GM21619 (cell line): ENCODE data around the gene CADPS2.
A peak's percentile ranks its signal among the peaks of the same experiment; 100 is the strongest.

Source experiments
- ATAC-seq: cut with Tn5 transposase; IDR thresholded peaks from one replicate; pipeline ENCODE4 v1.9.1; 2021; ENCODE audit not compliant: unreplicated experiment

The CADPS2 gene

DNA sequence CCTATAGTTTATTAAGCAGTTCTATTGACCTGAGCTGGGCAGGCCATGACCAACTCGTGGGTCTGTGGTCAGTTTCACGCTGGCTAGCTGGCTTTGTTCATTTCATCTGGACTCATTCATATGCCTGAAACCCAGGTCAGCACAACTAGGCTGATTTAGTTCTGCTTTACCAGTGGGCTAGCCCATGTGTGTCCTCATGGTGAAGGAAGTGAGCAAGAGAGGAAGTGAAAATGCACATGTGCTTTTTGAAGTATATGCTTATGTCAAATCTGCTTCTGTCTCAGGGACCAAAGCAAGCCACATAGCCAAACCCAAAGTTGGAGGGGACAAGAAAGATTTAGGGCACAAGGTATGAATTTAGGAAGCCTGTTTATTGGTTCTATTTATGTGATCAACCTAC is 341.8 kb downstream of the CADPS2 start:
- ATAC-seq = peak; percentile 90

GRCh38 chr7:122543891-122544290 is 342.4 kb downstream of the CADPS2 start:
- ATAC-seq = no peak

GRCh38 chr7:122543166-122543565 is 343.1 kb downstream of the CADPS2 start:
- ATAC-seq = no peak

DNA sequence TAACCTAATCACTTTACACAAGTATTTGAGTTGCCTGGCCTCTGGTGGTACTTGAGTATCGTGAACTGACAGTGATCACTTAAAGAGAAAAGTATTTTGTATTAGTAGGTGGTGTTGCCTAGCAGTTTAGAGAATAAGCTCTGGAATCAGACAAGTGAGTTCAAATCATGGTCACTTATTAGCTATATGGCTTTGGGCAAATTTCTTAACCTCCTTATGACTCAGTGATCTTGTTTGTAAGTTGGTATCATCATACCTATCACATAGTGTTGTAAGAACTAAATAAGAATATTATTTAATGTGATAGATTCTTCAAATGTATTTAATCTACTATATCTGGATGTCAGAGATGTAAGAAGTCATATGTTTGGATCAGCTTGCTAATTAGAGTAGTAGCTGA is 351.2 kb downstream of the CADPS2 start:
- ATAC-seq = no peak

GRCh38 chr7:122532406-122533269 is 353.6 kb downstream of the CADPS2 start:
- no peak for ATAC-seq

DNA sequence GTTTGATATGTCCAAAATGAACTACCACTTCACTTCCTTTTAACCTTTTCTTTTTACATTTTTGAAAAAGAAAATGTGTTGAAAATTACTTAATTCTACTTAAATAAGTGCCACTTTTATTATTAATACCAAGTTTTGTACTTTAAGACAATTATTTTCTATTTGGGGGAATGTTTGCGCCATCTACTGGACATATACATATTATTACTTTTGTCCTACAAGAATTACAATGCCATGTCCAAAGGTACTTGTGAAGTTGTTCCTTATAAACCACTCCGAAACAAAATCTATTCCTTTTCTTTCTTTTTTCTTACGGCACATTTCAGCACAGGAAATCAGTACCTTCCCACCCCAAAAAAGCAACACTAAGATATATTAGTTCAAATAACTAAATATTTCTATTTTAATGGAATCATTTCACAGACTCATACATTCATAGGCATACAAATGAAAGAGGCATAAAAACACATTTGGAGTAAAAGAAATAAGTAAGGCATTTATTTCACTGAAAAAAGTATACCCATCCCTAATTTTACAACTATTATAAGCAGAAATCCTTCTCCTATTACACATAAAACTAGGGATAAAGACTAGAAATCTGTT is 357.3 kb downstream of the CADPS2 start:
- no peak for ATAC-seq

- no peak for ATAC-seq
Measured at GRCh38 chr7:122525355-122525754, 360.9 kb downstream of the CADPS2 start.

DNA sequence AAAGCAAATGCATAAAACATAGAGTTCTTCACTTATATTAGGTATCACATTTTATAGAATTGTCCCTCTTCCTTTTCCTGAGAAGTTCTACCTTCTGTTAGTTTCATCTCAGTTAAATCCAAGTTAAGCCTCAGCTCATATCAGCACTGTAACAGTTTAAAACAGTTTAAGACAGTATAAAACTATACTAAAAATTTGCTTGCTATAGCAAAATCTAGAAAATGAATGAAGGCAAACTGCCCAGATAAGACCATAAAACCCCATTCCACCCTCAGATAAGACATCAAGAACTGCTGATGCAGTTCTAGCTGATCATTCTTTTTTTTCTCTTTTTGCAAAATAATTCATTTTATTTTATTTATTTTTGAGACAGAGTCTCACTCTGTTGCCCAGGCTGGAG is 364.5 kb downstream of the CADPS2 start:
- ATAC-seq = no peak

DNA sequence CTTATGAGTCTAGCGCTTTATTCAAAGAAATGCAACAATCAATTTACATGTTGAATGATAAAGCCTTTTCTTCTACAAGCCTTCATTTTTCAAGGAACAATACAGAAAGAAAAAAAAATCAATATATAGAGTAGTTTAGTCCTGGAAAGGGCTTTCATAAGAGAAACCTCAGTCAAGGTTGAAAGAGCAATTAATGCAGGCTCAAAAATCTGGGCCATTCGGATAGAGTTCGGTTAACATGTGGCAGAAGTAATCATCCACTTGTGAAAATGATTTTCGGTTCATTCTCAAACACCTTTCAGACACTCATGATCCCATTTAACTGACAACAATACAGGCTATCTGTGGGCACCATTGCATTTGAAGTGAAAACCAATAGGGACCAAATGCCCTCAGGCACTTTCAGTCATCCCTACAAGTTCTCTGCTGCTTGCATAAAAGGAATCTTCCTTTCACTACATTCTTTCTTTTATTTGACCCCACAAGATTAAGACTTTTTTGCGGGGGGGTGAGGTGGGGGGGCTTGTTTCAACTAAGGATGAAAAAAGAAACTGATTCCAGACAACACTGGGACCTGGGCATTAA is 365.2 kb downstream of the CADPS2 start:
- ATAC-seq = no peak

DNA sequence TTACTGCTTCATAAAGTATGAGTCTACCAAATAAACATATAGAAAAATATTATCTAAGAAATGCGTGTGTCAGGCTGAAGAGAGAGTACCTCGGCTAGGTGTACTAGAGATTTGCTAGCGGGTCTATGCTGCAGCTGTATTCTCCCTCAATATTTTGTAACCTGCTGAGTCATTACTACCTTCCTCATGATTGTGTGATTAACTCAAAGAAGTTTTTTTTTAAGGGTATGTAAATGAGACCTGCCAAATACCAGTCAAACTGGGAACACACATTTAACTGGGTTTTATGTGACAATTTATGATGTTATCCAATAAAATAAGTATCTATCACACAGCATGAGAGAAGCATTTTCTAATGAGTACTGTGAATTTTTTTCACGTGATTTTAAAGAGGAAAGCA is 367.8 kb downstream of the CADPS2 start:
- no peak for ATAC-seq

DNA sequence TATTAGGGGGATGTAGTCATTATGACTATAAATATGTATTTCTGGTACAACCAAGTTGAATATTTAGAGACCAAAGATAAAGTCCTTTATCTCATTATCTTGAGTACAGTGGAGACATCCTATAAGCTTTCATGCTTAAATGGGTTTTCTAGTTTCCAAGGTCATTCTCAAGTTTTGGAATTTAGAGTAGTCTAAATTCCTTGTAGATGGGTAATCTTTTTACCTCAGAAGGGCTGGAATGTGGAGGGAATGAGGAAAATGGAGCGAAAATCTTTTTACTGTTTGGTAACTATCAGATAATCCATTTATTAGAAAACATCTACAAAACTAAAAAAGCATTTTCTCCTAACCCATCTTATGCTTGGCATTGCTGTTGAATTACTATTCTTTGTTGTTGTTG is 368.7 kb downstream of the CADPS2 start:
- ATAC-seq = no peak

- no peak for ATAC-seq
Measured at GRCh38 chr7:122515404-122515803, 370.9 kb downstream of the CADPS2 start.

- no peak for ATAC-seq
Measured at GRCh38 chr7:122511268-122511667, 375.0 kb downstream of the CADPS2 start.

DNA sequence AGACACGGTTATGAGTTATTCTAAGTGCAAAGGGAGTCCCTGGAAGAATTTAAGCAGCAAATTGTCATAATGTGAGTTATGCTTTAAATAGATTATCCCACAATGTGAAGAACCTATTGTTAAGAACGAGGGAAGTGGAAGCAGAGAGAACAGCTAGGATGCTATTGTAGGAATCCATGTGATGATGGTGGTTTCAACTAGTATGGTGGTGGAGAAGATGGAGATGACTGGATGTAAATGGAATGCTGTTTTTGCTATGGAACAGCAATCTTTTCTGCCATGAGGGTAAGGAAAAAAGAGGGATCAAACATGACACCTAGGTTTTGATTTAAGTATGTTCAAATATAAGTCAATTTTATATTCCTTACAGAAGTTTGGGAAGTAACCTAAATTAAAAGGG is 378.7 kb downstream of the CADPS2 start:
- no peak for ATAC-seq

DNA sequence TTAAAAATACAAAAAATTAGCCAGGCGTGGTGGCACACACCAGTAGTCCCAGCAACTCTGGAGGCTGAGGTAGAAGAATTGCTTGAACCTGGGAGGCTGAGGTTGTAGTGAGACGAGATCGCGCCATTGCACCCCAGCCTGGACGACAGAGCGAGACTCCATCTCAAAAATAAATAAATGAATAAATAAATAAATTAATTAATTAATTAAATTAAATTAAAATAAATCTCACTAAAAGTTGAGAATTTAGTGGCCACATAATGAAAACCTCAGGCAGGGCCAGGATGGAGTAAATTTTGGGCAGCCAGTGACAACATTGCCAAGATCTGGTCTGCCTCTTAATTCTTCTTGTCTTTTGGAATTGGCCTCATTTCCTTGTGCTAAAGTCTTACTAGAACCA is 394.3 kb downstream of the CADPS2 start:
- ATAC-seq = no peak

DNA sequence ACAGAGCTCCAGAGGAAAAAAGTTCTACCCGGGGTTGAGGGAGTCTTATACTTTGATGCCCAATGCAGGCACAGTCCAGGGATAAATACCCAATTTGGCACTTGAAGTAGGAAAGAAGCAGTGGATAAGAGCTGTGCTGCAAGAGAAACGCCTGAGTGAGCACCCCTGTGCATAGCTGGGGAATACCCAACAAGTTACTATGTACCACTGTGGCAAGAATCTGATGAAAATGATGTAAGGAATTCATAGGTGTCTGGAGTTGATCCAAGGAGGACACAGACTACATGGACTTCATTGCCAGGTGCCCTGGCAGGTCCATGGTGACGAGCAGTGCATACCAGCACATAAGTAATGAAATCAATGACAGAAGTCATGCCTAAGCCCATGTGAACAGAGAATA is 398.0 kb downstream of the CADPS2 start:
- no peak for ATAC-seq

DNA sequence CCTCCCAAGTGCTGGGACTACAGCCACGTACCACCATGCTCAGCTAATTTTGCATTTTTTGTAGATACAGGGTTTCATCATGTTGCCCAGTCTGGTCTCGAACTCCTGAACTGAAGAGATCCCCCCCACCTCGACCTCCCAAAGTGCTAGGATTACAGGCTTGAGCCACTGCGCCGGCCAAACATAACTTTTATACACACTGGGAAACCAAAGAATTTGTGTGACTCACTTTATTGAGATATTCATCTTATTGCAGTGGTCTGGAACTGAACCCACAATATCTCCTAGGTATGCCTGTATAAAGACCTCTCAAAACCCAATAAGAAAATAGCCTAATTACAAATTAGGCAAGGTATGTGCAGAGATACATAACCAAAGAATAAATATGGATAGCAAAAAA is 399.1 kb downstream of the CADPS2 start:
- ATAC-seq = no peak

DNA sequence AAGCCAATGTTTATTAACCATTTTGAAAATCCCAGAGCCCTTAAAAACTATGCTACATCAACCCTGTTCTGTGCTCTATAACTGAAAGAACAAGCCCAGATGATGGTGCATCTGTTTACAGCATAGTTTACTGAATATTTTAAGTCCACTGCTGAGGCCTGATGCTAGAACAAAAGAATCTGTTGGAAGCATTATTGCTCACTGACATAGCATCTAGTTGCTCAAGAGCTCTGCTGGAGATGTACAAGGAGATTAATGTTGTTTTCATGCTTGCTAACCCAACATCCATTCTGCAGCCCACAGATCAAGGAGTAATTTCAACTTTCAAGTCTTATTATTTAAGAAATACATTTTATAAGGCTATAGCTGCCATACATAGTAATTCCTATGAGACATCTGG is 400.4 kb downstream of the CADPS2 start:
- ATAC-seq = no peak

GRCh38 chr7:122482212-122482611 is 404.0 kb downstream of the CADPS2 start:
- ATAC-seq = no peak

GRCh38 chr7:122470859-122471258 is 415.4 kb downstream of the CADPS2 start:
- ATAC-seq = no peak

DNA sequence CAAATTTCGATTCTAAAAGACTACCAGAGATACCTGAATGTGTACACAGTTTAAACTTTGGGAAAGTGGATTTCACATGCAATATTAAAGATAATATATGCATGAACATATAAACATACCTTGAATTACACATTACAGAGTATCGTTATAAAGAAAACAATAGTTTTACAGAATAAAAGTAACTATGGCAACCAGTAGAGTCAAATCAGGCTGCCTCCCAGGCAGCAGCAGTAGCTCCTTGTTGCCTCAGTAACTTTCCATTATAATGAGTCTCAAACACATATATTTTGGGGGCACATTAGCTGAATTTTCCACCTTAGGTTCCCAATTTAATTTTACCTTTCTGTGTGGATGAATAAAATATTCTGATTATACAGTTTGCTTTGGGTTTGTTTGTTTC is 417.3 kb downstream of the CADPS2 start:
- ATAC-seq = no peak
